Measurements from ENCODE around the gene ERN1. TPM values are rescaled to one million over a fixed set of nuclear protein-coding genes. Genes with fewer than 3 reads are reported as not detected.
"Not testable (repeated sequence)": the region's sequence is repeated elsewhere in the genome, so short reads cannot be mapped to it uniquely, and the experiment has no call there.

The ERN1 gene
- total RNA-seq, 1 donor from 2014 or later, result 6.3 TPM

DNA sequence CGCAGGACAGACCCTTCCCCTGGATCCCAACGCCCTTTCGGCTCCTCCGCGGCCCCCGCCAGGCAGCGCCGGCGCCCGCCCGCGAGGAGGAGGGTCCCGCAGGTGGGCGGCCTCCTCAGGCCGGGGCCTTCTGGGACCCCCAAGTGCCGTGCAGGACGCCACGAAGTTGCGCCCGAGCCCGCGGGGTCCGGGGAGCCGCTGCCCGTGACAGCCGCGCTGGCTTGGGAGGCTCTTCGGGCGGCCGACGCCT, 504 bp downstream of the ERN1 start:
- DNase-seq (ENCODE audit: low read depth), result no peak
- TF ChIP-seq, protein P1, sequence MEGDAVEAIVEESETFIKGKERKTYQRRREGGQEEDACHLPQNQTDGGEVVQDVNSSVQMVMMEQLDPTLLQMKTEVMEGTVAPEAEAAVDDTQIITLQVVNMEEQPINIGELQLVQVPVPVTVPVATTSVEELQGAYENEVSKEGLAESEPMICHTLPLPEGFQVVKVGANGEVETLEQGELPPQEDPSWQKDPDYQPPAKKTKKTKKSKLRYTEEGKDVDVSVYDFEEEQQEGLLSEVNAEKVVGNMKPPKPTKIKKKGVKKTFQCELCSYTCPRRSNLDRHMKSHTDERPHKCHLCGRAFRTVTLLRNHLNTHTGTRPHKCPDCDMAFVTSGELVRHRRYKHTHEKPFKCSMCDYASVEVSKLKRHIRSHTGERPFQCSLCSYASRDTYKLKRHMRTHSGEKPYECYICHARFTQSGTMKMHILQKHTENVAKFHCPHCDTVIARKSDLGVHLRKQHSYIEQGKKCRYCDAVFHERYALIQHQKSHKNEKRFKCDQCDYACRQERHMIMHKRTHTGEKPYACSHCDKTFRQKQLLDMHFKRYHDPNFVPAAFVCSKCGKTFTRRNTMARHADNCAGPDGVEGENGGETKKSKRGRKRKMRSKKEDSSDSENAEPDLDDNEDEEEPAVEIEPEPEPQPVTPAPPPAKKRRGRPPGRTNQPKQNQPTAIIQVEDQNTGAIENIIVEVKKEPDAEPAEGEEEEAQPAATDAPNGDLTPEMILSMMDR (conservative IDR thresholded peaks at IDR 0.05; ENCODE audit: low read depth, low read length), result no peak
- H3K4me3 ChIP-seq (ENCODE audit: low read depth, low read length), result peak overlapping the region; percentile 82

DNA sequence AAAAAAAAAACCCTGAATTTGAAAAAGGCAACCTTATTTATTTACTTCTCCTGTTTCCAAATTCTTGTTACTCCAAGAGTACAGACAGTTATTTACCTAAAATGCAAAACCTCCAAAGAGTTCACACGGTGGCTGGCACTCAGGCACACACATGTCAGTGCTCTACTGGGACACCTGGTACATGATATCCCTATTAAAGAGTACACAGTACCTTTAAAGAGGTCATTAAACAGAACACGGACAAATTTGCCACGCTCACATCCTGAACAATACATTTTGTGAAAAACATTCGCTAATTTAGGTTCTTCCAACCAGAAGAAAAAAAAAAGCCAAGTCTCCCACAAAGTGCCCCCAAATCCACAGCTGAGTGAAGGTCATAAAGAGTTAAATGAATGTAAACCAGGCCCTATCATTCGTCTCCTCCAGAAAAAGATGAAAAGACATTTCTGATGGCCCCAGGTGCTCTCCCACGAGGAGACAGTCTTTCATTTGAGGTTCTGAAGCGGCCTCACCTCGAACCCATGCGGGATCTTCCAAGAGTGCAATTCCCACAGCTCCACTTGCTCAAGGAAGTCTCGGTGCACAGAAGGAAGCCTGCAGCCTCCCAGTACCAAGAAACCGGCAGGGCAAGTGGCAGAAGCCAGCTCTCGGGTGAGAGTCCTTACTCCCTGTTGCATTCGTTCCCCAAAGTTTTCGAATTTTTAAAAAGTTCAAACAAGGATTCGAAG, 993 bp downstream of the ERN1 start:
- no peak for DNase-seq (ENCODE audit: low read depth)
- peak overlapping the region; percentile 82 for H3K4me3 ChIP-seq (ENCODE audit: low read depth, low read length)
- TF ChIP-seq, protein P1 (conservative IDR thresholded peaks at IDR 0.05; ENCODE audit: low read depth, low read length), result no peak

GRCh38 chr17:64126918-64127317, 3.0 kb downstream of the ERN1 start:
- no peak for DNase-seq (ENCODE audit: low read depth)
- TF ChIP-seq, protein P1 (conservative IDR thresholded peaks at IDR 0.05; ENCODE audit: low read depth, low read length), result no peak
- H3K4me3 ChIP-seq (ENCODE audit: low read depth, low read length), result no peak overlapping the region

DNA sequence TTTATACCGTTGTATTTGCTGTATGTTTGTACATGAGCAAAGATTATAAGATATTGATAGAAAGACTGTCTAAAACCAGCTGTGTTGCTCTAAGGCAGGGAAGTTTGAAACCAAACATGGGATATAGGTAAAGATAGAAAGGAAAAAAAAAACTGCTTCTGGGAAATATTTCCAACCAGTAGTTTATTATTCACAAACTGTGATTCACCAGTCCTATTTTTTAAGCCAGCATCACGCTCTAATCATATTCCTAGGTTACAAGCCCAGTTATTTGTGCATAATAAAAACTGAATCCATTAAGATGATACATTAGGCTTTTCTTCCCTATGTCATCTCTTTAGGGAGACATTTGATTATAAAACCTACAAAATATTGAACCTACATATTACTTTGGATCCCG, 4.0 kb downstream of the ERN1 start:
- no peak for DNase-seq (ENCODE audit: low read depth)
- TF ChIP-seq, protein P1 (conservative IDR thresholded peaks at IDR 0.05; ENCODE audit: low read depth, low read length), result no peak
- H3K4me3 ChIP-seq (ENCODE audit: low read depth, low read length), result no peak overlapping the region

- TF ChIP-seq, protein P1 (conservative IDR thresholded peaks at IDR 0.05; ENCODE audit: low read depth, low read length), result no peak
- no peak overlapping the region for H3K4me3 ChIP-seq (ENCODE audit: low read depth, low read length)
Observed at GRCh38 chr17:64124609-64125008, 5.3 kb downstream of the ERN1 start.

GRCh38 chr17:64123114-64123513, 6.8 kb downstream of the ERN1 start:
- DNase-seq (ENCODE audit: low read depth), result no peak
- TF ChIP-seq, protein P1 (conservative IDR thresholded peaks at IDR 0.05; ENCODE audit: low read depth, low read length), result no peak
- no peak overlapping the region for H3K4me3 ChIP-seq (ENCODE audit: low read depth, low read length)

More at GRCh38 chr17:64124609-64125008, 5.3 kb downstream of the ERN1 start:
- DNase-seq (ENCODE audit: low read depth), result no peak

DNA sequence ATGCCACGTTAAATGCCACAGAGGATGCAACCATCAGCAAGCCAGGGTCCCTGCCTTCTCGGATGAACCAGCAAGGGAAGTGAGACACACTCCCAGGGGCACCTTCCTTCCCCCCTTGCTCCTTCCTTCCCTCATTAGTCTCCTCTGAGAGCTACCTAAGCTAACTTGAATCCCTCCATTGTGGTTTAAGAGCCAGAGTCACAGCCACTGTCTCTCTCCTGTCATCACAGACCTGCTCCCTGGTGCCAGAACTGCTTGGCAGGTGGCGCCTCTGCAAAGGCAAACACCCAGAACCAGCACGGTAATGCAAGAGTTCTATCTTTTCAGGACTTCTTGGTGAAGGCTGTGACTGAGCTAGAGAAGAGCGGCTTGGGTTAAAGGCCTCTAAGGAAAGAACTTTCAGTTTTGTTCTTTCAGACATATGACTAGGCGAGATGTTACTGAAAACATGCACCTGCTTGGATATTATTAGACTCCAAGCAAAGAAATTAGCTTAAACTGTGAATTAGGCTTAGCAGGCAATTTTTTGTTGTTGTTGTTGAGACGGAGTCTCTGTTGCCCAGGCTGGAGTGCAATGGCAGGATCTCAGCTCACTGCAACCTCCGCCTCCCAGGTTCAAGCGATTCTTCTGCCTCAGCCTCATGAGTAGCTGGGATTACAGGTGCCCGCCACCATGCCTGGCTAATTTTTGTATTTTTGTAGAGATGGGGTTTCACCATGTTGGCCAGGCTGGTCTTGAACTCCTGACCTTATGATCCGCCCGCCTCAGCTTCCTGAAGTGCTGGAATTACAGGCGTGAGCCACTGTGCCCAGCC, 8.8 kb downstream of the ERN1 start:
- not testable (repeated sequence) for H3K4me3 ChIP-seq (ENCODE audit: low read depth, low read length); DNase-seq (ENCODE audit: low read depth)

Measured in epithelial cell of proximal tubule (primary cell).